GM19438 (cell line): ENCODE measurements around the gene PTPRK.
A peak's percentile ranks its signal among the peaks of the same experiment; 100 is the strongest.
"Not testable (repeated sequence)": the region's sequence is repeated elsewhere in the genome, so short reads cannot be mapped to it uniquely, and the experiment has no call there.

Experiments
- ATAC-seq: cut with Tn5 transposase; IDR thresholded peaks from one replicate; pipeline ENCODE4 v1.9.1; 2021; ENCODE audit warnings: low read depth; ENCODE audit not compliant: unreplicated experiment

PTPRK gene

GRCh38 chr6:127996925-127997324 is 523.5 kb downstream of the PTPRK start:
- no peak for ATAC-seq

GRCh38 chr6:127992144-127992543 is 528.3 kb downstream of the PTPRK start:
- ATAC-seq, result no peak

GRCh38 chr6:127990074-127990473 is 530.3 kb downstream of the PTPRK start:
- no peak for ATAC-seq

GRCh38 chr6:127980996-127981395 is 539.4 kb downstream of the PTPRK start:
- ATAC-seq, result no peak

- ATAC-seq, result not testable (repeated sequence)
These were observed 542.2 kb downstream of the PTPRK start for GRCh38 chr6:127978185-127978584.

GRCh38 chr6:127976796-127977195 is 543.6 kb downstream of the PTPRK start:
- ATAC-seq, result no peak

GRCh38 chr6:127976111-127976510 is 544.3 kb downstream of the PTPRK start:
- no peak for ATAC-seq

GRCh38 chr6:127972815-127973214 is 547.6 kb downstream of the PTPRK start:
- ATAC-seq, result no peak

GRCh38 chr6:127971945-127972391 is 548.4 kb downstream of the PTPRK start:
- ATAC-seq, result no peak

GRCh38 chr6:127971386-127971785 is 549.0 kb downstream of the PTPRK start:
- no peak for ATAC-seq

- ATAC-seq, result no peak
These were observed 550.7 kb downstream of the PTPRK start for GRCh38 chr6:127969701-127970100.

GRCh38 chr6:127968394-127968793 is 552.0 kb downstream of the PTPRK start:
- ATAC-seq, result no peak

GRCh38 chr6:127967708-127968107 is 552.7 kb downstream of the PTPRK start:
- no peak for ATAC-seq

- no peak for ATAC-seq
These were observed 553.8 kb downstream of the PTPRK start for GRCh38 chr6:127966616-127967015.

- ATAC-seq, result no peak
These were observed 556.9 kb downstream of the PTPRK start for GRCh38 chr6:127963495-127963894.

- no peak for ATAC-seq
These were observed 560.5 kb downstream of the PTPRK start for GRCh38 chr6:127959869-127960268.

- no peak for ATAC-seq
These were observed 563.4 kb downstream of the PTPRK start for GRCh38 chr6:127956956-127957355.

- no peak for ATAC-seq
These were observed 564.0 kb downstream of the PTPRK start for GRCh38 chr6:127956260-127956888.

- ATAC-seq, result no peak
These were observed 566.3 kb downstream of the PTPRK start for GRCh38 chr6:127954082-127954481.

- no peak for ATAC-seq
These were observed 567.6 kb downstream of the PTPRK start for GRCh38 chr6:127952831-127953230.

GRCh38 chr6:127952176-127952575 is 568.2 kb downstream of the PTPRK start:
- ATAC-seq, result no peak

- ATAC-seq, result peak; percentile 88
These were observed 569.1 kb downstream of the PTPRK start for GRCh38 chr6:127951172-127951917.
